Upper lobe of left lung (tissue), 4 donors: ENCODE results near the gene UXS1.

Source experiments
- CTCF ChIP-seq, 6 experiments: fragments of 450-650 bp in 4 of 6; fragments of 200-600 bp in 2 of 6; sonication (generic) in 2 of 6; IDR thresholded peaks; one replicate each; pipeline ENCODE4 v1.5.1; 2016 to 2019; ENCODE audit warnings: antibody characterized with exemption in 6 of 6
- EP300 ChIP-seq, 4 donors: sonication (generic); formaldehyde crosslinking; IDR thresholded peaks; one replicate each; pipeline ENCODE4 v1.5.1; 2017; ENCODE audit warnings: antibody characterized with exemption in 4 of 4, control low read depth in 2 of 4

GRCh38 chr2:106139238-106139935 is 54.7 kb downstream of the UXS1 start:
- TF ChIP-seq EP300 (IDR thresholded peaks at IDR 0.05) (no peak), CTCF (IDR thresholded peaks at IDR 0.05) (no peak)
